ENCODE measurements around the gene ISCA2.

Gene ISCA2

DNA sequence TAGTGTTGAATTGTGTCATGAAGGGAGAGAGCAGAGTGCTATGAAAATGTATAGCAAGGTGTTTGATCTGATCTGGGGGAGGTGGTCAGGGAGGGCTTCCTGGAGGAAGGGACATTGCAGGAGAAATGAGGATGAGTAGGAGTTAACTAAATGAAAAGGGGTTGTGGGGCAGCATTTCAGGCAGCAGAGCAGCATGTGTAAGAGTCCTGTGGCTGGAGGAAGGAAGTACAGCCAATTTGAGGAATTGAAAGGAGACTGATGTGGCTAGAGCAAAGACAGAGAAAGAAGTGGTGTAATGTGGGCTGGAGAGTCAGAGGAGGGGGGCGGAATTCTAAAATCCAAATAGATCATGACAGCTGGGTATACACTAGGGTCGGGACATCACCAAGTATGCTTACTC, 21.0 kb upstream of the ISCA2 start:
- no peak for DNase-seq (ENCODE audit: low read depth)
- TF ChIP-seq, protein P1, sequence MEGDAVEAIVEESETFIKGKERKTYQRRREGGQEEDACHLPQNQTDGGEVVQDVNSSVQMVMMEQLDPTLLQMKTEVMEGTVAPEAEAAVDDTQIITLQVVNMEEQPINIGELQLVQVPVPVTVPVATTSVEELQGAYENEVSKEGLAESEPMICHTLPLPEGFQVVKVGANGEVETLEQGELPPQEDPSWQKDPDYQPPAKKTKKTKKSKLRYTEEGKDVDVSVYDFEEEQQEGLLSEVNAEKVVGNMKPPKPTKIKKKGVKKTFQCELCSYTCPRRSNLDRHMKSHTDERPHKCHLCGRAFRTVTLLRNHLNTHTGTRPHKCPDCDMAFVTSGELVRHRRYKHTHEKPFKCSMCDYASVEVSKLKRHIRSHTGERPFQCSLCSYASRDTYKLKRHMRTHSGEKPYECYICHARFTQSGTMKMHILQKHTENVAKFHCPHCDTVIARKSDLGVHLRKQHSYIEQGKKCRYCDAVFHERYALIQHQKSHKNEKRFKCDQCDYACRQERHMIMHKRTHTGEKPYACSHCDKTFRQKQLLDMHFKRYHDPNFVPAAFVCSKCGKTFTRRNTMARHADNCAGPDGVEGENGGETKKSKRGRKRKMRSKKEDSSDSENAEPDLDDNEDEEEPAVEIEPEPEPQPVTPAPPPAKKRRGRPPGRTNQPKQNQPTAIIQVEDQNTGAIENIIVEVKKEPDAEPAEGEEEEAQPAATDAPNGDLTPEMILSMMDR (IDR thresholded peaks at IDR 0.05; ENCODE audit: insufficient read depth, low read depth, low read length, missing control alignments) = no peak
- H3K4me3 ChIP-seq (ENCODE audit: low read length) = no peak overlapping the region

- DNase-seq (ENCODE audit: low read depth) = no peak
- TF ChIP-seq, protein P1 (IDR thresholded peaks at IDR 0.05; ENCODE audit: insufficient read depth, low read depth, low read length, missing control alignments) = no peak
- no peak overlapping the region for H3K4me3 ChIP-seq (ENCODE audit: low read length)
These were observed 19.2 kb upstream of the ISCA2 start for GRCh38 chr14:74474376-74474775.

DNA sequence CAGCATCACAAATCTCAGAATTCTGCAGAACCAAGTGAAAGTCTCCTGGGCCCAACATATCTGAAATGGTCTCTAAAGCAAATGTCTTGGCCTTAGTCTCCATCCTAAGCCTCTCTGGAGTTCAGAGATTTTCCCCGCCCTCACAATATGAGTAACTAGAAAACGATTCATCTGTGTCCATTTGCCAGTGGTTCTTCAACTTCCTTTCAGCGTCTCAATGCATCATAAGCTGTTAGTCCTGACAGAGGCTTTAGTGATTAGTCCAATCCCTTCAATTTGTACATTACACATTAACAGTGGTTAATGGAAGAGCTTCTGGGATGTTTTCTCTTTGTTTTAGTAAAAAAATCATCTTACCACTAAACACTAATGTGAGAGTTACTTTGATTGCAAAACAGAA, 17.9 kb upstream of the ISCA2 start:
- TF ChIP-seq, protein P1 (IDR thresholded peaks at IDR 0.05; ENCODE audit: insufficient read depth, low read depth, low read length, missing control alignments) = no peak
- no peak overlapping the region for H3K4me3 ChIP-seq (ENCODE audit: low read length)
- DNase-seq (ENCODE audit: low read depth) = peak; percentile 55

GRCh38 chr14:74476107-74476506, 17.5 kb upstream of the ISCA2 start:
- no peak overlapping the region for H3K4me3 ChIP-seq (ENCODE audit: low read length)
- TF ChIP-seq, protein P1 (IDR thresholded peaks at IDR 0.05; ENCODE audit: insufficient read depth, low read depth, low read length, missing control alignments) = no peak
- DNase-seq (ENCODE audit: low read depth) = no peak

GRCh38 chr14:74476607-74477006, 17.0 kb upstream of the ISCA2 start:
- TF ChIP-seq, protein P1 (IDR thresholded peaks at IDR 0.05; ENCODE audit: insufficient read depth, low read depth, low read length, missing control alignments) = no peak
- no peak for DNase-seq (ENCODE audit: low read depth)
- no peak overlapping the region for H3K4me3 ChIP-seq (ENCODE audit: low read length)

- TF ChIP-seq, protein P1 (IDR thresholded peaks at IDR 0.05; ENCODE audit: insufficient read depth, low read depth, low read length, missing control alignments) = peak; percentile 78
- no peak overlapping the region for H3K4me3 ChIP-seq (ENCODE audit: low read length)
- DNase-seq (ENCODE audit: low read depth) = peak; percentile 38
These were observed 14.4 kb upstream of the ISCA2 start for GRCh38 chr14:74478996-74479635.

- TF ChIP-seq, protein P1 (IDR thresholded peaks at IDR 0.05; ENCODE audit: insufficient read depth, low read depth, low read length, missing control alignments) = no peak
- DNase-seq (ENCODE audit: low read depth) = no peak
- no peak overlapping the region for H3K4me3 ChIP-seq (ENCODE audit: low read length)
These were observed 13.5 kb upstream of the ISCA2 start for GRCh38 chr14:74480046-74480445.

Data from epithelial cell of esophagus (primary cell).